GM19372 (cell line): Measurements from ENCODE around the gene UBE3B.

Experiments used
- ATAC-seq: cut with Tn5 transposase; IDR thresholded peaks from one replicate; pipeline ENCODE4 v1.9.1; 2021; ENCODE audit warnings: mild to moderate bottlenecking, low read depth, moderate library complexity; ENCODE audit not compliant: unreplicated experiment

UBE3B gene

DNA sequence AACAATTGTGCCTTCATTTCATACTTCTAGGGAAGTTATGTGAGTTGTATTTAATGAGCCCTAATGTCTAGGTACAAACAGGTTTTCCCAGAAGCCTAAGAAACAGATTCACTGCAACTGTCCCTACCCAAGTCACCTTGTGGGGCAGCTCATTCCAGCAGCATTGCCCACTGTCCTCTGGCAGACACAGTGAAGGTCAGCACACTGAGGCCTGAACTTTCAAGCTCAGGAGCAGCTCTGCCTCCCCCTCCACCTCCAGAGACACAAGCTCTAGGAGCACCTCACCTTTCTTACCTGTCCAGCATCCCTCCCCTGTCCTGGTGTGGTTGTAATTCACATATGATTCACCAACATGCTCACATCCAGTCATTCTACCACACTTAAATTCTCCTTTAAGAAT, 15.7 kb downstream of the UBE3B start:
- no peak for ATAC-seq

GRCh38 chr12:109493938-109494337, 16.5 kb downstream of the UBE3B start:
- no peak for ATAC-seq

DNA sequence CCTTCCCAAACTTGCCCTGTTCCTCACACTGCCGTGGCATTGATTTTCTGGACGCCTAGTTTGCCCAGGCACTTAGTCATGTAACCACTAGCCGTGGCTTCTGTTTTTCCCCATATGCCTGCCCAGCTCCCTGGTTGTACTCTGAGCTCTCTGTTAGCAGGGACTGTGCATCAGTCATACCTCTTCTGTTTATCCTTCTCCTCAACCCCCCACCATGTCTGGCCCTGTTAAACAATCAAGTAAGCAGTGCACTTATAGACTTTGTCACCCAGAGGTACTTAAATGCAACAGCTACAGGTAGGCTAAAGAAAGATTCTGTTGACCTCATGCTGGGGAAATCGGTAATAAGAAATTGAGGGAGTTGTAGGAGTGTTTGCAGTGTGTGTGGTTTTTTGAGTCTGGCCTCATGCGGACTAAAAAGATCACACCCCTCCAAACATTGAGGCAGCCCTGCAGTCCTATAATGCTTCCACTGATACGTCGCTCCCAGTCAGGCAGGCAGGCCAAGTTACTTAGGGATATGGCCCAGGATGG, 17.0 kb downstream of the UBE3B start:
- no peak for ATAC-seq

- no peak for ATAC-seq
Measured at GRCh38 chr12:109495012-109495411, 17.6 kb downstream of the UBE3B start.

GRCh38 chr12:109496306-109496705, 18.9 kb downstream of the UBE3B start:
- ATAC-seq: no peak

GRCh38 chr12:109497675-109498074, 20.2 kb downstream of the UBE3B start:
- ATAC-seq: no peak

- ATAC-seq: no peak
Measured at GRCh38 chr12:109500406-109501185, 23.2 kb downstream of the UBE3B start.

DNA sequence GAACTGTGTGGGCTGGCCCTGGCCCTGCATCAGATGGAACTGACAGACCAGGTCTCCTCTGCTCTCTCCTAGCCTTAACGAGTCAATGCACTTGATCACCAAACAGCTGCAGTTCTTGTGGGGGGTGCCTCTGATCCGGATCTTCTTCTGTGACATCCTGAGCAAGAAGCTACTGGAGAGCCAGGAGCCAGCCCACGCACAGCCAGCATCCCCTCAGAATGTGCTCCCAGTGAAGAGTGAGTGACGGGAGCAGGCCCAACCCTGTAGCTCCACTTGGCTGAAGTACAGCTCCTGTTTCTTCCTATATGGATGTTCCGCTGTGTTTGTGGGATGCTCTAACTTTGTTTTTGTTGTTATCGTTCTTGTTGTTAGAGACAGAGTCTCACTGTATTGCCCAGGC, 23.9 kb downstream of the UBE3B start:
- ATAC-seq: no peak

DNA sequence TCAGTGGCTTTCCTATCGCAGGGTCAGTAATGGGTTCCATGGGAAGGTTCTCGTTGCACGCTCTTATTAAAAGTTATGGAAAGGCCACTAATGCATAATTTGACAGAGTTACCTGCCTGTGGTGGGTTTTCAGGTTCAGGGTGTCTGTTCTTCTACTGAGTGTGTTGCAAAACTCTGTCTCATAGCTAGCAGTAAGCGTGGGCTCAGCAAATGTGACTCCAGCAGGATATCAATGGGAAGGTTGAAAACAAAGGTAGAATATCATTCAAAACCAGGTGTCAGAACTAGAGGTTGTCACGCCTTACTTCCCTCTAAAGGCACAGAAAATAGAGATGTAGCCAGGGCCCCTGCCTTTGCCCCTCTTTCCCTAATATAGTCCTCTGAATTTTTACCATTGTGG, 24.9 kb downstream of the UBE3B start:
- ATAC-seq: no peak

DNA sequence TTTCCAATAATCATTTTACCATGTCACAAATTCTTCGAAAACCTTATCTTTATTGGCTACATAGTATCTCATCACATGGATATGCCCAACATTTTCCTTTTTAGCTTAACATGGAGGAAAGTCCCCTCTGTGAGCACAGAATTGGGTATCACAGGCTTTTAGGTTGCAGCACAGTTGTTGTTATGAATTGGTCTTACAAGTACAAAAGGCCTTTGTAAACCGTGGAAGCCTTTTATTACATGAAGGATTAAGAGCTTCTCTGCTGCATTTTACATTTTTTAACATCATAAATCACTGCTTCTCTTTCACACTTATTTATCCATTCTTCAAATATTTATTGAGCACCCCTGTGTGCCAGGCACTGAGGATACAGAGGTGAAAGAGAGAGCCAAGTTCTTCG, 26.2 kb downstream of the UBE3B start:
- ATAC-seq: no peak

- ATAC-seq: no peak
Measured at GRCh38 chr12:109504068-109504467, 26.6 kb downstream of the UBE3B start.

- no peak for ATAC-seq
Measured at GRCh38 chr12:109510196-109510595, 32.8 kb downstream of the UBE3B start.

DNA sequence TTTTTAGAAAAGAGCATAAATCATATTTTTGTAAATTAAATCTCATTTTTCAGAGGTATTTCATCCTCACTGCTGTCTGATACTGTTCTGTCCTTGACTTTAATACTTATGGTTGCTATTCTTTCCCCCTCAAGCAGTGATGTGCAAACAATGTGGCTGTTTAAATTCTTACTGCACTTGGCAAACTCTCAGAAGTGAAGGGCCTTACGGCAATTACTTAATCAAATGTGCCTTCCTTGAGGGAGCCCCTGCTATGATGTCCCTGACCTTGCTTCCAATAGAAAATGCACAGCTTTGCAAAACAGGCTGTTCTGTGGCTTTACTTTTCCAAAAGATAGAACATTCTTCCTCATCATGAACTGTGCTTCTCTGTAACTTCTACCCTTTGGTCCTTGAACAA, 35.2 kb downstream of the UBE3B start:
- ATAC-seq: no peak

DNA sequence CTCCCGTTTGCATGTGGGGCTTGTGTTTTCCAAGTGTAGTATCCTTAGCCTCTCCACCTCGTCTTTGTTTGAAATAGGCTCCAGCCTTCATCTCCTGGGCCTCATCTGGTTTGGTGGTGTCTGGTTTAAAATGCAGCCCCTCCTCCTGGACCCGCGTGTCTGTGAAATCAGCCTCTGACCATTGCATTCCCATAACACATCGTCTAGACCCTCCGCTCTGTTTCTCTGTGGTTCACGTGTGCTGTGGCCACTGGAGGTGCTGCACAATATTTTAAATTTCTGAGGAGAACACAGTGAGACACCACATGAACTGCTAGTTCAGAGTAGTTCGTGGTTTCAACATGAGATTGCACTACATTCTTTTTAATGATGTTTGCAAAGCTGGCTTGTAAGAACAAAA, 35.6 kb downstream of the UBE3B start:
- ATAC-seq: no peak

- ATAC-seq: no peak
Measured at GRCh38 chr12:109513977-109514376, 36.5 kb downstream of the UBE3B start.

GRCh38 chr12:109517619-109518018, 40.2 kb downstream of the UBE3B start:
- no peak for ATAC-seq

DNA sequence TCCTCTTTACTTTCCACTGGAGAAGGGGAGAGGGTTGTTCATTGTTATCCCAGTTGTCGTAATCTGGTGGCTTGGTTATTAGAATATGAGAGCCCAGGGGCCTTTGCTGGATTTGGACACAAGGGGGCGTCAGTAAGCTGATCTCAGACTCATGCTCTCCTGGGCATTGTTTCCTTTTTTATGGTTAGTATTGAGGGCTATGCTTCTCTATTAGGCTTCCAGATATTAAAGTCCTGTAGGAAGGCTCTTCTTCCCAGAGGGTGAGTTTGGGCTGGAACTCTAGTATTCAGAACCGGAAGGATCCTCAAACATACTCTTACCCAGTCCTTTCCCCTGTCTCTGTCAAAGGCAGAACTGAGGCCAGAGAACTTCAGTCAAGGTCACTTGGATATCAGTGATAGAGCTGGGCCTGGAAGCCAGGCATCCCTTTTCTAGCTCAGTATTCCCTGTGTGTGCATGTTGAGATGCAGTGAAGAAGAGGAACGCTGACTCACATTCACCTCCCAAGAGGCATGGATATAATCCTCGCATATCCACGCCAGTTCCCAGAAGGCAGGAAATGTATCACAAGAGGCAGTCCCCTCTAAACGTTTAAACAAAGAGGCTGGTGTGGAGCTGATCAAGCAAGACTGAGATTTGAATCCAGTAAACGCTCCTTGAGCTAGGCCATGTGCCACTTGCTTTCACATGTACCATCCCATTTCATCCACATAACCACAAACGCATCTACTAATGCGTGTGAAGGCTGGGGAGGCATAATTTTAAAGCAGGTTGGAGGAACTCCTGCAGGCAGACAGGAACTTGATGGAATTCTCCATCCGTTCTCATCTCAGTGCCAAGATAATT, 41.6 kb downstream of the UBE3B start:
- no peak for ATAC-seq

GRCh38 chr12:109519787-109520186, 42.4 kb downstream of the UBE3B start:
- ATAC-seq: no peak

DNA sequence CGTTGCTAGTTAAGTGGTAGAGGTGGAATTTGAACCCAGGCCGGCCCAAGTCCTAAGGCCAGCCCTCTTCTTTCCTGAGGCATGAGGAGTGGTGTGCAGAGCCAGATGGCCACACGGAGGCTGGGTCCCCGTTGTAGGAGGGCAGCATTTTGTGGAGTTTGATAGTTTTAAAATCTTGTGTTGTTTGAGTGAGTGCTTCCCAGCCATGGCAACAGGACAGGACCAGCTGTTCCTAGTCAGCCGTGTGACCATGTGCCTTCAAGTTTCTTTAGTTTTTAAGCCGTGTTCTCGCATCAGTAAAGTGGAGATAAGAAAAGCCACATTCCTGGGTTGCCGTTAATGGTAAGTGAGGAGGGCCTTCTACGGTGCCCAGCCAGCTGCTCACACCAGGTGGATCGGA, 44.4 kb downstream of the UBE3B start:
- ATAC-seq: no peak

- no peak for ATAC-seq
Measured at GRCh38 chr12:109523071-109523470, 45.6 kb downstream of the UBE3B start.

DNA sequence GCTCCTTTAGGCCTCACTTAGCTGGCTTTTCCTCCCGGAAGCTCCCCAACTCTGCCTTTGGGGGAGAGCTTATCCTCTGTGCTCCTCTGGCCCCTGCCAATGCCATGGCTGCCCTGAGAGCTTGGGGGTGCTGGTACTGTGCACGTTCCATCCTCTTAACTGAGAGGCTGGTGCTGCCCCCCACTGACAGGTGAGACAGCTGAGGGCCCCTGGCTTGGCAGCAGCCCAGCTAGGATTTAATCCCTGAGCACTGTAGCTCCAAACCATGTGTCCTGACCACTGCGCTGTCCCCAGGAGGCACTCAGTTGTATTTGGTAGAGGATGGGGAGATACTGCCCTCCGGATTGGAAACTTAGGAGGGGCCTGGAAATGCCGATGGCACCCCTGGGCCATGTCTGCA, 46.1 kb downstream of the UBE3B start:
- no peak for ATAC-seq
